HL-60 (cell line): ENCODE data around the gene RAB34.
"Not testable (repeated sequence)": the region's sequence is repeated elsewhere in the genome, so short reads cannot be mapped to it uniquely, and the experiment has no call there.

Experiments used
- DNase-seq, 2 experiments: peaks; one replicate each; pipeline ENCODE4 v3.0.0-alpha.2; 2010 to 2020; ENCODE audit warnings: low read depth in 1 of 2, low spot score in 1 of 2
- H3K27ac ChIP-seq: fragments of 250-450 bp; sonication (Bioruptor Pico); replicated peaks from 2 replicates; pipeline ENCODE4 v1.5.1; 2020; ENCODE audit warnings: mild to moderate bottlenecking, moderate library complexity
- H3K27me3 ChIP-seq: fragments of 250-450 bp; sonication (Bioruptor Pico); 2 replicates; pipeline ENCODE4 v1.5.1; 2021; ENCODE audit warnings: mild to moderate bottlenecking, moderate library complexity; ENCODE audit not compliant: insufficient read depth, poor library complexity, severe bottlenecking
- H3K4me3 ChIP-seq: replicated peaks from 2 replicates; pipeline ENCODE4 v1.5.1; 2011; ENCODE audit warnings: mild to moderate bottlenecking, control low read depth, low read length; ENCODE audit not compliant: insufficient read depth
- CTCF ChIP-seq: IDR thresholded peaks from one replicate; pipeline ENCODE4 v1.5.1; 2011; ENCODE audit warnings: low read length, control low read depth, inconsistent platforms; ENCODE audit not compliant: insufficient read depth
- GABPA ChIP-seq: IDR thresholded peaks from 2 replicates; pipeline ENCODE4 v1.6.1; 2012; ENCODE audit warnings: low read depth
- POLR2AphosphoS5 ChIP-seq: IDR thresholded peaks from 2 replicates; pipeline ENCODE4 v1.6.1; 2012; ENCODE audit warnings: low read depth
- REST ChIP-seq: IDR thresholded peaks from 2 replicates; pipeline ENCODE4 v1.6.1; 2012; ENCODE audit warnings: low read depth; ENCODE audit not compliant: insufficient replicate concordance
- SPI1 ChIP-seq: IDR thresholded peaks from 2 replicates; pipeline ENCODE4 v1.6.1; 2012; ENCODE audit warnings: low read depth, mild to moderate bottlenecking, borderline replicate concordance

Gene RAB34

GRCh38 chr17:28726226-28726626 lies 8.6 kb upstream of the RAB34 start, which contains the start of gene TLCD1:
TLCD1 (minus strand) TSS chr17:28726233; CDS start chr17:28726097, 136 bp downstream.
- Histone ChIP-seq H3K4me3 (peak within 1 kb of the TSS; percentile 68), H3K27ac (peak within 1 kb of the TSS; percentile 93), H3K27me3 (no peaks in the 10 kb centered on the region)
- TF ChIP-seq CTCF (no peak), SPI1 (no peak), POLR2AphosphoS5 (no peak), REST (no peak), GABPA (no peak)
- DNase-seq, result peak in 1 of 2 experiments; percentile 74

GRCh38 chr17:28725660-28726225 lies 8.1 kb upstream of the RAB34 start:
- peak overlapping the region; percentile 68 for H3K4me3 ChIP-seq
- TF ChIP-seq CTCF (no peak), GABPA (no peak), POLR2AphosphoS5 (peak; percentile 2; the same call in 1 of the 2 replicates)
- peak; percentile 64 to 81 for DNase-seq
- no peaks in the 10 kb centered on the region for H3K27me3 ChIP-seq
- peak overlapping the region; percentile 80 for H3K27ac ChIP-seq

GRCh38 chr17:28725166-28725659 lies 7.5 kb upstream of the RAB34 start:
- peak; percentile 67 to 70 for DNase-seq
- H3K27me3 ChIP-seq, result no peaks in the 10 kb centered on the region
- TF ChIP-seq POLR2AphosphoS5, result peak; percentile 94
- TF ChIP-seq SPI1, result no peak
- H3K4me3 ChIP-seq, result peak overlapping the region; percentile 68
- H3K27ac ChIP-seq, result peak overlapping the region; percentile 80

- Histone ChIP-seq H3K27ac (peak overlapping the region; percentile 80; the same call in 1 of the 2 replicates), H3K4me3 (peak overlapping the region; percentile 68), H3K27me3 (no peaks in the 10 kb centered on the region)
- DNase-seq, result peak in 1 of 2 experiments; percentile 36
- TF ChIP-seq CTCF (no peak), REST (no peak), SPI1 (no peak), GABPA (no peak), POLR2AphosphoS5 (peak; percentile 59; the same call in 1 of the 2 replicates)
Measured at GRCh38 chr17:28724500-28725165, 7.0 kb upstream of the RAB34 start.

- H3K27me3 ChIP-seq, H3K27ac ChIP-seq, DNase-seq: not testable (repeated sequence)
- peak overlapping the region; percentile 68 for H3K4me3 ChIP-seq
Measured at GRCh38 chr17:28723836-28724499, 6.3 kb upstream of the RAB34 start.
